Activated naive CD4-positive, alpha-beta T cell treated with anti-CD3 and anti-CD28 coated beads, Interleukin-2, amount 10 ng/mL, durations not matched to agents 7 days and 5 days (primary cell): ENCODE results near the gene FKBP1A.

Source experiments
- CTCF ChIA-PET: fragments of 350-600 bp; sonication (Branson Sonifier 250); formaldehyde crosslinking; loops from one replicate; lab custom pipeline; 2021; ENCODE audit warnings: antibody characterized with exemption; lab: Charles Lee
- DNase-seq: peaks from one replicate; pipeline ENCODE4 v3.0.0-alpha.2; 2020
- H3K27ac Mint-ChIP-seq: one replicate; pipeline ENCODE4 v1.8.0; 2021; ENCODE audit warnings: mild to moderate bottlenecking, moderate library complexity, mixed read lengths
- H3K27me3 Mint-ChIP-seq: one replicate; pipeline ENCODE4 v1.8.0; 2021; ENCODE audit warnings: mild to moderate bottlenecking, mixed read lengths
- H3K36me3 Mint-ChIP-seq: one replicate; pipeline ENCODE4 v1.8.0; 2021; ENCODE audit warnings: mixed read lengths
- H3K4me1 Mint-ChIP-seq: one replicate; pipeline ENCODE4 v1.8.0; 2021; ENCODE audit warnings: mixed read lengths
- H3K4me3 Mint-ChIP-seq: one replicate; pipeline ENCODE4 v1.8.0; 2021; ENCODE audit warnings: mild to moderate bottlenecking, moderate library complexity, mixed read lengths
- H3K9me3 Mint-ChIP-seq: one replicate; pipeline ENCODE4 v1.8.0; 2021; ENCODE audit warnings: mixed read lengths

Gene FKBP1A

DNA sequence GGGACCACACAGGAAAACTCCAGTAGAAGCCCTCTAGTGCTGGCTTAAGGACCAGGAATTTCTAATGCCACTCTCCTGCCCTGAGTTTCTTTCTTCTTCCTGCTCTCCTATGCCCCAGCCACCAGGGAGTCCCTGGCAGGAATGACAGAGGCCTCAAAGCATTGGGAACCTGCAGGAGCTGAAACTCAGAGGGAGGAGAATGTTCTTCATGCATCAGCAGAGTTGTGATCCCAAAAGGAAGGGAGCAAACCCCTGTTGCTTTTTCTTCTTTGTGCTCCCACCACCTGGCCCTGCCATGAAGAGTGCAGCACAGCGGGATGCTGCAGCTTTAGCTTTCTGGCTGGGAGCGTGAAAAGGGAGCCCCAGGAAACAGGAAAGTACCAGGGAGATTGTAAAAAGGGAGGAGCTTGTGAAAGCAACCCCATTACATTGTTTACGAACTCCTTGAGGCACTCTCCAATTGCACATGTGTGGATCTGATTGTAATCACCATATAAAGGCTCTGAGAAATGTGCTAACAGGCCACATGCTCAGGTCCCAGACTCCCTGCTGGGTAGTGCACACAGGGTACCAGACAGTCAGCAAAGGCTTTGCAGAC is 34.7 kb upstream of the FKBP1A start:
- no peak overlapping the region for H3K27ac Mint-ChIP-seq
- H3K36me3 Mint-ChIP-seq = no peaks in the 10 kb centered on the region
- H3K4me3 Mint-ChIP-seq = no peak overlapping the region
- peaks cover 2% of the 10 kb centered on the region for H3K9me3 Mint-ChIP-seq
- DNase-seq = no peak
- H3K4me1 Mint-ChIP-seq = peaks cover 43% of the 10 kb centered on the region
- peaks cover 16% of the 10 kb centered on the region for H3K27me3 Mint-ChIP-seq
- CTCF ChIA-PET = interaction anchor here (2.4 kb wide), 1 partner anchor 9 kb away, joined by 6 read pairs; no protein-coding TSS in a partner anchor

DNA sequence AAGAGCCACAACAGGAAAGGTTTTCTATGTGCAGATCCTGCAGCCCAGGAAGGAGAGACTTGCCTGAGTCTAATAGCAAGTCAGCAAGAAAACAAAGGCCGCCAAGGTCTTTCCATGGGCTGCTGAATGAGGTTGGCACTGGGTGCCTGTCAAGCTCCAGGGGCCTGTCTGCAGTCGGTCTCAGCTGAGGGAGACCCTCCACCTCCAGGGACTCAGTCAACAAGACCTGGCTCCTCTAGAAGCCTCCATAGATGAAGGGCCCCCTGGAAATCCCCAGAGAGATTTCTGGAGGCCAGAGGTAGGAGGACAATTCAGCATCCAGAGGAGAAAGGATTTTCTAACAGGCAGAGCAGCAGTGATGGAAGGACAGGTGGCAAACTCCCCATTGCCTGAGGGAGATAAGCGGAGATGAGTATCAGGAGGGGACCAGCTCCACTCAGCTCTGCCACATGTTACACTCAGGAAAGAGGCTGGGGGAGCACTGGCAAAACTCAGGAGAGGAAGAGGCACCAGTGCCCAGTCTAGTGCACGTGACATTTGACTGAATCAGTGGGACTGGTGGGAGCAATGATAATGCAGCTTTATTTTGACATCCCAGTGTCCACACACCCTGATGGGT is 33.5 kb upstream of the FKBP1A start:
- no peaks in the 10 kb centered on the region for H3K36me3 Mint-ChIP-seq
- peaks cover 39% of the 10 kb centered on the region for H3K4me1 Mint-ChIP-seq

GRCh38 chr20:1424336-1424735 is 31.5 kb upstream of the FKBP1A start:
- Mint-ChIP-seq H3K4me1 (peaks cover 36% of the 10 kb centered on the region), H3K4me3 (no peak overlapping the region), H3K9me3 (peaks cover 25% of the 10 kb centered on the region), H3K27ac (no peak overlapping the region), H3K27me3 (peaks cover 16% of the 10 kb centered on the region), H3K36me3 (no peaks in the 10 kb centered on the region)
- CTCF ChIA-PET = interaction anchor here (1.2 to 2.9 kb wide), 2 partner anchors 13 to 43 kb away, joined by 4 to 9 read pairs; no protein-coding TSS in a partner anchor
- DNase-seq = no peak

More for the DNA sequence above, 33.5 kb upstream of the FKBP1A start:
- H3K4me3 Mint-ChIP-seq = no peak overlapping the region
- H3K9me3 Mint-ChIP-seq = peaks cover 7% of the 10 kb centered on the region
- DNase-seq = no peak
- H3K27ac Mint-ChIP-seq = no peak overlapping the region
- H3K27me3 Mint-ChIP-seq = peaks cover 19% of the 10 kb centered on the region
- CTCF ChIA-PET = interaction anchor here (1.2 to 2.4 kb wide), 2 partner anchors 10 to 12 kb away, joined by 4 to 6 read pairs; no protein-coding TSS in a partner anchor

DNA sequence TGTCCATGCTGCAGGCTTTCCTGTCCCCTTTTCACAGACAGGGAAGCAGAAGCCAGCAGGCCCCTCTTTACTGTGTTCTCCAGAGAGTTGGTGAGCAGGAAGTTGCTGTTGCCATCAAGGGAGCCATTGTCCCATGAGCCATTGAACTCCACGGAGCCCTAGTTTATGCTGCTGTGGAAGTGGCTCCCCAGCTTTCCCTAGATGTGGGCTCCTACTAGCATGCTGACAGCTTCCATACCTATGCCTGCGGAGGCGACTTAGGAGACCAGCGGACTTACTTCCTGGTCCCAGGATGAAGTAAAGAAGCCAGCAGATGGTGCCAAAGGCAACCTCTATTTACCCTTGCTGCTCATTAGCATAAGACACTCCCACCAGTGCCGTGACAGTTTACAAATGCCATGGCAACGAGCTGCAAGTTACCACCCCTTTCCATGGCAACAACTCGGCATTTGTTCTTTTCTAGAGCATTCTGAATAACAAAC is 30.8 kb upstream of the FKBP1A start:
- no peak overlapping the region for H3K4me3 Mint-ChIP-seq
- H3K27me3 Mint-ChIP-seq = peaks cover 21% of the 10 kb centered on the region
- CTCF ChIA-PET = interaction anchor here (0.9 to 2.9 kb wide), 3 partner anchors 13 to 353 kb away, joined by 3 to 9 read pairs (median 4); no protein-coding TSS in a partner anchor
- H3K36me3 Mint-ChIP-seq = peaks cover 3% of the 10 kb centered on the region
- peaks cover 30% of the 10 kb centered on the region for H3K9me3 Mint-ChIP-seq
- peaks cover 33% of the 10 kb centered on the region for H3K4me1 Mint-ChIP-seq
- DNase-seq = peak; percentile 49
- no peak overlapping the region for H3K27ac Mint-ChIP-seq

DNA sequence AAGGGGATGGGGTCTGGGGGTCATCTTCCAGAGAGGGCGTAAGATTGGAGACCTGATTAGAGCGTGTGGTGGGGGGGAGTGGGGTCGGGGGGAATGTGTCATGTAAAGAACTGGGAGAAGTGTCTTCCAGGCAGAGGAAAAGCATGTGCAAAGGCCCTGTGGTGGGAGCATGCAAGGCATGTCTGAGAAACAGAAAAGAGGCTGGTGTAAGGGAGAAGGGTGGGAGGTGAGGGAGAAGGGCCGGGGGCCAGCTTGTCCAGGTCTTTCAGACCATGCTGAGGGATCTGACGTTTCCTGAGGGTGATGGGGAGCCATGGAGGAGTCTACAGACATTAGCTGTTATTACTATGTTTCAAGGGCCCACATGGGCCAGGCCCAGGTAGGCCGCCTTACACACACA is 30.4 kb upstream of the FKBP1A start:
- H3K27ac Mint-ChIP-seq = peak overlapping the region; percentile 53
- no peak overlapping the region for H3K4me3 Mint-ChIP-seq
- H3K9me3 Mint-ChIP-seq = peaks cover 34% of the 10 kb centered on the region
- peaks cover 23% of the 10 kb centered on the region for H3K27me3 Mint-ChIP-seq
- no peak for DNase-seq
- H3K36me3 Mint-ChIP-seq = peaks cover 3% of the 10 kb centered on the region
- peaks cover 33% of the 10 kb centered on the region for H3K4me1 Mint-ChIP-seq
- CTCF ChIA-PET = interaction anchor here (0.9 to 2.9 kb wide), 3 partner anchors 14 to 354 kb away, joined by 3 to 9 read pairs (median 4); no protein-coding TSS in a partner anchor

- Mint-ChIP-seq H3K27me3 (peaks cover 28% of the 10 kb centered on the region), H3K9me3 (peaks cover 38% of the 10 kb centered on the region), H3K36me3 (peaks cover 3% of the 10 kb centered on the region), H3K4me3 (no peak overlapping the region), H3K27ac (peak overlapping the region; percentile 53), H3K4me1 (peaks cover 30% of the 10 kb centered on the region)
- DNase-seq = no peak
- CTCF ChIA-PET = interaction anchor here (0.9 to 2.9 kb wide), 2 partner anchors 14 to 43 kb away, joined by 3 to 9 read pairs; no protein-coding TSS in a partner anchor
These were observed 29.9 kb upstream of the FKBP1A start for GRCh38 chr20:1422753-1423152.

GRCh38 chr20:1420066-1420465 is 27.2 kb upstream of the FKBP1A start:
- Mint-ChIP-seq H3K4me1 (peaks cover 8% of the 10 kb centered on the region), H3K36me3 (peaks cover 3% of the 10 kb centered on the region), H3K9me3 (peaks cover 41% of the 10 kb centered on the region), H3K4me3 (no peak overlapping the region), H3K27me3 (peaks cover 35% of the 10 kb centered on the region), H3K27ac (no peak overlapping the region)
- CTCF ChIA-PET = no interaction called here
- DNase-seq = no peak

GRCh38 chr20:1418350-1418749 is 25.5 kb upstream of the FKBP1A start:
- DNase-seq = no peak
- Mint-ChIP-seq H3K4me1 (peaks cover 7% of the 10 kb centered on the region), H3K36me3 (peaks cover 3% of the 10 kb centered on the region), H3K27ac (no peak overlapping the region), H3K27me3 (peaks cover 36% of the 10 kb centered on the region), H3K4me3 (no peak overlapping the region), H3K9me3 (peaks cover 41% of the 10 kb centered on the region)
- CTCF ChIA-PET = no interaction called here

DNA sequence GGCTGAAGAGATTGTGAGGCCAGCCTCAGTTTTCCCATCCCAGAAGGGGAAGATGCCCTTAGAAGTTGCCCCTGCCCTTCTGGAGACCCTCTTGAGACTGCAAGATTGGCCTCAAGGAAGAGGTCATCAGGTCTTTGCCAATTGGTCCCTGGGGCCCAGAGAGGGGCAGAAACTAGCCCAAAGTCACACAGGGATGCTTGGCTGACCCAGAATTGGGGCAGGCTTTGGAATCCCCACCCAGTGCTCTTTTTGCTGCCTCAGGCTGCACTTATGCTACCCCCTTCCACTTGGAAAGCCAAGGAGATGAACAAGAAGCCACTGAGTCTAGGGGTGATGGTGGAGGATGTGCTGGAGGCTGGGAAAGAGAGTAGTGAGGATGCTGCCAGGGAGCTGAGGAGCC is 24.9 kb upstream of the FKBP1A start:
- DNase-seq = no peak
- CTCF ChIA-PET = no interaction called here
- Mint-ChIP-seq H3K27me3 (peaks cover 38% of the 10 kb centered on the region), H3K4me3 (no peak overlapping the region), H3K4me1 (peaks cover 2% of the 10 kb centered on the region), H3K36me3 (peaks cover 3% of the 10 kb centered on the region), H3K9me3 (peaks cover 39% of the 10 kb centered on the region), H3K27ac (no peak overlapping the region)

GRCh38 chr20:1417273-1417672 is 24.4 kb upstream of the FKBP1A start:
- DNase-seq = no peak
- H3K4me1 Mint-ChIP-seq = no peaks in the 10 kb centered on the region
- no peak overlapping the region for H3K4me3 Mint-ChIP-seq
- no peak overlapping the region for H3K27ac Mint-ChIP-seq
- peaks cover 3% of the 10 kb centered on the region for H3K36me3 Mint-ChIP-seq
- H3K9me3 Mint-ChIP-seq = peaks cover 39% of the 10 kb centered on the region
- peaks cover 38% of the 10 kb centered on the region for H3K27me3 Mint-ChIP-seq
- CTCF ChIA-PET = no interaction called here

- H3K27ac Mint-ChIP-seq = no peak overlapping the region
- H3K4me1 Mint-ChIP-seq = no peaks in the 10 kb centered on the region
- H3K9me3 Mint-ChIP-seq = peaks cover 30% of the 10 kb centered on the region
- peaks cover 3% of the 10 kb centered on the region for H3K36me3 Mint-ChIP-seq
- H3K27me3 Mint-ChIP-seq = peaks cover 31% of the 10 kb centered on the region
- H3K4me3 Mint-ChIP-seq = no peak overlapping the region
- CTCF ChIA-PET = no interaction called here
- no peak for DNase-seq
These were observed 23.0 kb upstream of the FKBP1A start for GRCh38 chr20:1415667-1416468.

GRCh38 chr20:1414982-1415381 is 22.1 kb upstream of the FKBP1A start:
- Mint-ChIP-seq H3K27ac (no peak overlapping the region), H3K36me3 (peaks cover 3% of the 10 kb centered on the region), H3K4me1 (no peaks in the 10 kb centered on the region), H3K4me3 (no peak overlapping the region), H3K27me3 (peaks cover 31% of the 10 kb centered on the region), H3K9me3 (peaks cover 22% of the 10 kb centered on the region)
- no peak for DNase-seq
- CTCF ChIA-PET = no interaction called here

GRCh38 chr20:1405801-1406200 is 12.9 kb upstream of the FKBP1A start:
- Mint-ChIP-seq H3K9me3 (peaks cover 6% of the 10 kb centered on the region), H3K27me3 (peaks cover 14% of the 10 kb centered on the region)
- CTCF ChIA-PET = interaction anchor here (0.6 kb wide), 1 partner anchor 117 kb away, joined by 3 read pairs; no protein-coding TSS in a partner anchor

GRCh38 chr20:1403624-1404023 is 10.8 kb upstream of the FKBP1A start:
- no peak overlapping the region for H3K4me3 Mint-ChIP-seq
- peaks cover 12% of the 10 kb centered on the region for H3K4me1 Mint-ChIP-seq
- no peak overlapping the region for H3K27ac Mint-ChIP-seq
- no peak for DNase-seq
- H3K36me3 Mint-ChIP-seq = no peaks in the 10 kb centered on the region
- H3K27me3 Mint-ChIP-seq = peaks cover 14% of the 10 kb centered on the region
- CTCF ChIA-PET = interaction anchor here (0.8 kb wide), 1 partner anchor 32 kb away, joined by 3 read pairs; no protein-coding TSS in a partner anchor
- peaks cover 6% of the 10 kb centered on the region for H3K9me3 Mint-ChIP-seq

More at GRCh38 chr20:1405801-1406200, 12.9 kb upstream of the FKBP1A start:
- no peak for DNase-seq
- Mint-ChIP-seq H3K4me3 (no peak overlapping the region), H3K27ac (no peak overlapping the region), H3K4me1 (peaks cover 12% of the 10 kb centered on the region), H3K36me3 (no peaks in the 10 kb centered on the region)
